HG02759 (cell line): ENCODE results near the gene ERAP2.

Experiments used
- ATAC-seq: cut with Tn5 transposase; IDR thresholded peaks from one replicate; pipeline ENCODE4 v1.9.1; 2021; ENCODE audit warnings: mild to moderate bottlenecking, moderate library complexity; ENCODE audit not compliant: unreplicated experiment

The ERAP2 gene

GRCh38 chr5:96896276-96896675 is 20.0 kb downstream of the ERAP2 start:
- ATAC-seq: peak; percentile 66

- peak; percentile 91 for ATAC-seq
Observed at GRCh38 chr5:96896806-96897205, 20.5 kb downstream of the ERAP2 start.

GRCh38 chr5:96901384-96901783 is 25.1 kb downstream of the ERAP2 start:
- no peak for ATAC-seq

- ATAC-seq: no peak
Observed at GRCh38 chr5:96901841-96902240, 25.5 kb downstream of the ERAP2 start.

GRCh38 chr5:96902876-96903275 is 26.6 kb downstream of the ERAP2 start:
- ATAC-seq: no peak

GRCh38 chr5:96903300-96903699 is 27.0 kb downstream of the ERAP2 start:
- ATAC-seq: no peak

- no peak for ATAC-seq
Observed at GRCh38 chr5:96904054-96904931, 28.0 kb downstream of the ERAP2 start.

- no peak for ATAC-seq
Observed at GRCh38 chr5:96905864-96906263, 29.6 kb downstream of the ERAP2 start.

GRCh38 chr5:96909003-96909402 is 32.7 kb downstream of the ERAP2 start:
- ATAC-seq: no peak

- ATAC-seq: no peak
Observed at GRCh38 chr5:96909435-96909834, 33.1 kb downstream of the ERAP2 start.

GRCh38 chr5:96911139-96911538 is 34.8 kb downstream of the ERAP2 start:
- no peak for ATAC-seq

GRCh38 chr5:96913233-96913632 is 36.9 kb downstream of the ERAP2 start:
- no peak for ATAC-seq

GRCh38 chr5:96919754-96920197 is 43.5 kb downstream of the ERAP2 start:
- peak; percentile 72 for ATAC-seq

- no peak for ATAC-seq
Observed at GRCh38 chr5:96920744-96921355, 44.5 kb downstream of the ERAP2 start.

- no peak for ATAC-seq
Observed at GRCh38 chr5:96922499-96923244, 46.4 kb downstream of the ERAP2 start.

- no peak for ATAC-seq
Observed at GRCh38 chr5:96924016-96924443, 47.7 kb downstream of the ERAP2 start.

- ATAC-seq: no peak
Observed at GRCh38 chr5:96926276-96926675, 50.0 kb downstream of the ERAP2 start.

- no peak for ATAC-seq
Observed at GRCh38 chr5:96927008-96927407, 50.7 kb downstream of the ERAP2 start.

- no peak for ATAC-seq
Observed at GRCh38 chr5:96928931-96929708, 52.8 kb downstream of the ERAP2 start.

- no peak for ATAC-seq
Observed at GRCh38 chr5:96930058-96930457, 53.8 kb downstream of the ERAP2 start.

- ATAC-seq: no peak
Observed at GRCh38 chr5:96930589-96930988, 54.3 kb downstream of the ERAP2 start.
